ENCODE results near the gene BMPR1B.

The BMPR1B gene

DNA sequence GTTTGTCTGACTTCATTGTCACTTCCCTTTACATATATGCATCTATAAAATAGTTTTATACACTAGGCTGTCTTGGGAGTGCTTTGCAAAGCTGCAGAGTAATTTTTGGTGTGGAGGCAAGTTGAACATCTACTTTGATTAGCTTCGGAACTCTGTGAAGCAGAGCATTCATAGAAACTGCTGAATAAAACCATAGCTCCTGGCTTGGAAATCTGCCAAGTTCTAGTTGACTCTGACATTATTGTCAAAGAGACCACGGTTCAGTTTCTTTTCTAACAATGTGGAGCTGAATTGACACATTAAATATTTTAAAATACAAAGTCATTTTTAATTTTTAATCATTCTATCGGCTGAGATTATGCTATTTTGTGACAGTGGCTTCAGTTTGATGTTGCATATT, 335.0 kb downstream of the BMPR1B start:
- peak overlapping the region; percentile 63 for H3K4me2 ChIP-seq (ENCODE audit: insufficient read depth, low read length)
- ATAC-seq (ENCODE audit: insufficient read depth, low read depth) (peak; percentile 33), DNase-seq (peak; percentile 62)
- peak overlapping the region; percentile 51 to 56; a peak in 3 of 4 replicates for H3K4me3 ChIP-seq (ENCODE audit: low read depth in 1 of 2, low read length in 2 of 2)
- H3K9me3 ChIP-seq (ENCODE audit: insufficient read depth, low read length, severe bottlenecking), result no peaks in the 10 kb centered on the region
- peaks cover 74% of the 10 kb centered on the region for H3K4me1 ChIP-seq (ENCODE audit: insufficient read depth, low read length)
- no peaks in the 10 kb centered on the region for H4K20me1 ChIP-seq (ENCODE audit: insufficient read depth, low read length)
- no peaks in the 10 kb centered on the region for H3K27me3 ChIP-seq (ENCODE audit: insufficient read depth, low read length, poor library complexity)
- peak overlapping the region; percentile 57; the same call in 1 of the 2 replicates for H2AFZ ChIP-seq (ENCODE audit: low read depth, low read length)
- H3K27ac ChIP-seq (ENCODE audit: low read length), result peak overlapping the region; percentile 94
- TF ChIP-seq, protein P1, sequence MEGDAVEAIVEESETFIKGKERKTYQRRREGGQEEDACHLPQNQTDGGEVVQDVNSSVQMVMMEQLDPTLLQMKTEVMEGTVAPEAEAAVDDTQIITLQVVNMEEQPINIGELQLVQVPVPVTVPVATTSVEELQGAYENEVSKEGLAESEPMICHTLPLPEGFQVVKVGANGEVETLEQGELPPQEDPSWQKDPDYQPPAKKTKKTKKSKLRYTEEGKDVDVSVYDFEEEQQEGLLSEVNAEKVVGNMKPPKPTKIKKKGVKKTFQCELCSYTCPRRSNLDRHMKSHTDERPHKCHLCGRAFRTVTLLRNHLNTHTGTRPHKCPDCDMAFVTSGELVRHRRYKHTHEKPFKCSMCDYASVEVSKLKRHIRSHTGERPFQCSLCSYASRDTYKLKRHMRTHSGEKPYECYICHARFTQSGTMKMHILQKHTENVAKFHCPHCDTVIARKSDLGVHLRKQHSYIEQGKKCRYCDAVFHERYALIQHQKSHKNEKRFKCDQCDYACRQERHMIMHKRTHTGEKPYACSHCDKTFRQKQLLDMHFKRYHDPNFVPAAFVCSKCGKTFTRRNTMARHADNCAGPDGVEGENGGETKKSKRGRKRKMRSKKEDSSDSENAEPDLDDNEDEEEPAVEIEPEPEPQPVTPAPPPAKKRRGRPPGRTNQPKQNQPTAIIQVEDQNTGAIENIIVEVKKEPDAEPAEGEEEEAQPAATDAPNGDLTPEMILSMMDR (IDR thresholded peaks at IDR 0.05; ENCODE audit: borderline replicate concordance, extremely low read depth, low read length, poor library complexity, severe bottlenecking), result no peak
- TF ChIP-seq EZH2 (IDR thresholded peaks at IDR 0.05; ENCODE audit: borderline replicate concordance, low read depth, low read length, severe bottlenecking), result no peak
- peak overlapping the region; percentile 67 for H3K9ac ChIP-seq (ENCODE audit: low read depth, low read length)
- H3K36me3 ChIP-seq (ENCODE audit: insufficient read depth, low read length), result no peaks in the 10 kb centered on the region
- H3K79me2 ChIP-seq (ENCODE audit: insufficient read depth, low read length), result peaks cover 89% of the 10 kb centered on the region

DNA sequence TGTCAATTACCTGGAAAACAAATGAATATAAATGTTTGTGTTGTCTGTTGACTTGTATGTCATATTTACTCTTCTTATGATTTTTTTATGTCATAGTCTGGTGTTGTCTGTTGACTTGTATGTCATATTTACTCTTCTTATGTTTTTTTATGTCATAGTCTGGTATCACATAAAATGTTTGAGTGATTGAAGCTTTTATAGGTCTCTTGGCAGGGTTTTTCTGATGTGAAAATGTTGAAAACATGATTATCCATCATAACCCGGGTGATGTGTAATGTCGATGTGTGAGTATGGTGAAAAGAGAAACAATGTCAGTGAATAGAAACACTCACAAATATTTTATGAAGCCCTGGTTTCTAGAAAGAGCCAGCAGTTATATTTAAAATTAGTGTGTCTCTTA, 335.7 kb downstream of the BMPR1B start:
- TF ChIP-seq, protein P1 (IDR thresholded peaks at IDR 0.05; ENCODE audit: borderline replicate concordance, extremely low read depth, low read length, poor library complexity, severe bottlenecking), result no peak
- no peak for TF ChIP-seq EZH2 (IDR thresholded peaks at IDR 0.05; ENCODE audit: borderline replicate concordance, low read depth, low read length, severe bottlenecking)
- Histone ChIP-seq H3K4me3 (ENCODE audit: low read depth in 1 of 2, low read length in 2 of 2) (peak overlapping the region; percentile 11 to 56; a peak in 3 of 4 replicates), H3K9ac (ENCODE audit: low read depth, low read length) (peak overlapping the region; percentile 67), H3K27me3 (ENCODE audit: insufficient read depth, low read length, poor library complexity) (no peaks in the 10 kb centered on the region), H4K20me1 (ENCODE audit: insufficient read depth, low read length) (no peaks in the 10 kb centered on the region), H2AFZ (ENCODE audit: low read depth, low read length) (peak overlapping the region; percentile 28; the same call in 1 of the 2 replicates), H3K79me2 (ENCODE audit: insufficient read depth, low read length) (peaks cover 89% of the 10 kb centered on the region), H3K4me1 (ENCODE audit: insufficient read depth, low read length) (peaks cover 67% of the 10 kb centered on the region), H3K4me2 (ENCODE audit: insufficient read depth, low read length) (peak overlapping the region; percentile 63), H3K9me3 (ENCODE audit: insufficient read depth, low read length, severe bottlenecking) (no peaks in the 10 kb centered on the region), H3K27ac (ENCODE audit: low read length) (peak overlapping the region; percentile 94), H3K36me3 (ENCODE audit: insufficient read depth, low read length) (no peaks in the 10 kb centered on the region)
- no peak for DNase-seq
- ATAC-seq (ENCODE audit: insufficient read depth, low read depth), result no peak

DNA sequence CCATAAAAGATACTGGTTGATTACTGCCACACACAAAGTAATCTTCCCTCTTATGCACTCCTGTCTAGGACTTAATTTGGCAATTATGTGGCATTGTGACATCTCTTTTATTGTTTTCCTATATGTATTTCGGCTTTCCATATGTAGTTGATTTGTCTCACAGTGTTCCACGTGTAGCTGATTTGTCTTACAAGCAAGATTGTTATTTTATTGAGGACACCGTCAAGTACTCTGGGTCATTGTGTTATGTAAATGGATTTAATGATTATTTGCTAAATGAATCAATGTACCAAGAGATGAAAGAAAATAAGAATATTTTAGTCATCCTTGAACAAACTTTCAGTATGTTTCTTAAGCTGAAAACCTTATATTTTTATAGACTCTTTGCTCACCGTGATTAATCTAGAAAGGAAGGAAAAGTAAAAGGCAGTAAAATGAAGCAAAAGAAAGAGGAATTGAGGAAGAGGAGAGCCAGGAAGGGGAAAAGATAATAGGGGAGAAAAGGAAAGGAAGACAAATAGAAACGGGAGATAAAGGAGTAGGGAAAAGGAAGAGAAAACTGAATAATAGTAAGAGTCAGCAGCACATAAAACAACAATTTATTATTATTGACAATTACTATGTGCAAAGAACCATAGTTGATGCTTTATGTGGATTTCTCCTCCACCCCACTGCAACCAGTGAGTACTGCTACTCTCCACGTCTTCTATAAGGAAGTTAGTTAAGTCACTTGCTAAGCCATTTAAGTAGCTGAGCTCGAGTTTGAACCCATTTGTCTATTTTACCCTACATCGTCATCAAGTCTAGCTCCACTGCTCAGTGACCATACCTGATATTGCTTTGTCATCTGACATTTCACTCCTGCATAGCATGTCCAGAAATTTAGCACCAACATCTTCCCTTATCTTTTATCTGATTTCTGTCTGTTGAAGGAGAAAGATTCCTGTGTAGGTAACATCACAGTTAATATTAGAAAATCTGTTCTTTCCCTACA, 336.5 kb downstream of the BMPR1B start:
- H2AFZ ChIP-seq (ENCODE audit: low read depth, low read length), result peak overlapping the region; percentile 28
- H3K36me3 ChIP-seq (ENCODE audit: insufficient read depth, low read length), result peaks cover 6% of the 10 kb centered on the region
- ATAC-seq (ENCODE audit: insufficient read depth, low read depth) (peak; percentile 17; the same call in 2 of the 3 replicates), DNase-seq (peak; percentile 38)
- H3K27me3 ChIP-seq (ENCODE audit: insufficient read depth, low read length, poor library complexity), result no peaks in the 10 kb centered on the region
- peak overlapping the region; percentile 67 for H3K9ac ChIP-seq (ENCODE audit: low read depth, low read length)
- H3K79me2 ChIP-seq (ENCODE audit: insufficient read depth, low read length), result peaks cover 89% of the 10 kb centered on the region
- H3K4me3 ChIP-seq (ENCODE audit: low read depth in 1 of 2, low read length in 2 of 2), result peak overlapping the region in 1 of 2 experiments; percentile 56; a peak in 3 of 4 replicates
- TF ChIP-seq, protein P1 (IDR thresholded peaks at IDR 0.05; ENCODE audit: borderline replicate concordance, extremely low read depth, low read length, poor library complexity, severe bottlenecking), result no peak
- no peak for TF ChIP-seq EZH2 (IDR thresholded peaks at IDR 0.05; ENCODE audit: borderline replicate concordance, low read depth, low read length, severe bottlenecking)
- no peaks in the 10 kb centered on the region for H3K9me3 ChIP-seq (ENCODE audit: insufficient read depth, low read length, severe bottlenecking)
- peak overlapping the region; percentile 94 for H3K27ac ChIP-seq (ENCODE audit: low read length)
- peaks cover 60% of the 10 kb centered on the region for H3K4me1 ChIP-seq (ENCODE audit: insufficient read depth, low read length)
- peak overlapping the region; percentile 63 for H3K4me2 ChIP-seq (ENCODE audit: insufficient read depth, low read length)
- H4K20me1 ChIP-seq (ENCODE audit: insufficient read depth, low read length), result no peaks in the 10 kb centered on the region

Data from DND-41 (cell line).